ENCODE data around the gene CALML5.

DNA sequence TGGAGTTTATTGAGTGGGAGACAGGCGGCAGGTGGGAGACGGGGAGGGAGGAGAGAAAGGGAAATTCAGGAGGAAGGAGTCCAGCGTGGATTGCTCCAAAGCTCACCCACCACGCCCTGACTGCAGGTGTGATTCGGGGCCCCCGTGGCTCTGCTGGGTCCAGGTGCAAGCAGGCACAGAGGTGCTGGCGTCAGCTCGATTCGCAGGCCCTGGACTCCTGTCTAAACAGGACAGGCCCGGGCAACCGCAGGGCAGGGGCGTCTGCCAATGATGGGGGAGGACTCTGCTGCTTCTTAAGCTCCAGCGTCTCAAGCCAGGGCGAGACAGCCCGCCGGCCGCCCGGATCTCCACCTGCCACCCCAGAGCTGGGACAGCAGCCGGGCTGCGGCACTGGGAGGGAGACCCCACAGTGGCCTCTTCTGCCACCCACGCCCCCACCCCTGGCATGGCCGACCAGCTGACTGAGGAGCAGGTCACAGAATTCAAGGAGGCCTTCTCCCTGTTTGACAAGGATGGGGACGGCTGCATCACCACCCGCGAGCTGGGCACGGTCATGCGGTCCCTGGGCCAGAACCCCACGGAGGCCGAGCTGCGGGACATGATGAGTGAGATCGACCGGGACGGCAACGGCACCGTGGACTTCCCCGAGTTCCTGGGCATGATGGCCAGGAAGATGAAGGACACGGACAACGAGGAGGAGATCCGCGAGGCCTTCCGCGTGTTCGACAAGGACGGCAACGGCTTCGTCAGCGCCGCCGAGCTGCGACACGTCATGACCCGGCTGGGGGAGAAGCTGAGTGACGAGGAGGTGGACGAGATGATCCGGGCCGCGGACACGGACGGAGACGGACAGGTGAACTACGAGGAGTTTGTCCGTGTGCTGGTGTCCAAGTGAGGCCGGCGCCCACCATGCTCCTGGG is 25.5 kb upstream of the CALML5 start, which contains the start of gene CALML3:
- TF ChIP-seq, protein P1, sequence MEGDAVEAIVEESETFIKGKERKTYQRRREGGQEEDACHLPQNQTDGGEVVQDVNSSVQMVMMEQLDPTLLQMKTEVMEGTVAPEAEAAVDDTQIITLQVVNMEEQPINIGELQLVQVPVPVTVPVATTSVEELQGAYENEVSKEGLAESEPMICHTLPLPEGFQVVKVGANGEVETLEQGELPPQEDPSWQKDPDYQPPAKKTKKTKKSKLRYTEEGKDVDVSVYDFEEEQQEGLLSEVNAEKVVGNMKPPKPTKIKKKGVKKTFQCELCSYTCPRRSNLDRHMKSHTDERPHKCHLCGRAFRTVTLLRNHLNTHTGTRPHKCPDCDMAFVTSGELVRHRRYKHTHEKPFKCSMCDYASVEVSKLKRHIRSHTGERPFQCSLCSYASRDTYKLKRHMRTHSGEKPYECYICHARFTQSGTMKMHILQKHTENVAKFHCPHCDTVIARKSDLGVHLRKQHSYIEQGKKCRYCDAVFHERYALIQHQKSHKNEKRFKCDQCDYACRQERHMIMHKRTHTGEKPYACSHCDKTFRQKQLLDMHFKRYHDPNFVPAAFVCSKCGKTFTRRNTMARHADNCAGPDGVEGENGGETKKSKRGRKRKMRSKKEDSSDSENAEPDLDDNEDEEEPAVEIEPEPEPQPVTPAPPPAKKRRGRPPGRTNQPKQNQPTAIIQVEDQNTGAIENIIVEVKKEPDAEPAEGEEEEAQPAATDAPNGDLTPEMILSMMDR (IDR thresholded peaks at IDR 0.05; ENCODE audit: insufficient read depth, low read length), result no peak
- no peak for TF ChIP-seq GABPA (IDR thresholded peaks at IDR 0.05; ENCODE audit: low read depth)
- no peak for TF ChIP-seq POLR2AphosphoS5 (IDR thresholded peaks at IDR 0.05; ENCODE audit: low read depth)
- TF ChIP-seq, protein P2, sequence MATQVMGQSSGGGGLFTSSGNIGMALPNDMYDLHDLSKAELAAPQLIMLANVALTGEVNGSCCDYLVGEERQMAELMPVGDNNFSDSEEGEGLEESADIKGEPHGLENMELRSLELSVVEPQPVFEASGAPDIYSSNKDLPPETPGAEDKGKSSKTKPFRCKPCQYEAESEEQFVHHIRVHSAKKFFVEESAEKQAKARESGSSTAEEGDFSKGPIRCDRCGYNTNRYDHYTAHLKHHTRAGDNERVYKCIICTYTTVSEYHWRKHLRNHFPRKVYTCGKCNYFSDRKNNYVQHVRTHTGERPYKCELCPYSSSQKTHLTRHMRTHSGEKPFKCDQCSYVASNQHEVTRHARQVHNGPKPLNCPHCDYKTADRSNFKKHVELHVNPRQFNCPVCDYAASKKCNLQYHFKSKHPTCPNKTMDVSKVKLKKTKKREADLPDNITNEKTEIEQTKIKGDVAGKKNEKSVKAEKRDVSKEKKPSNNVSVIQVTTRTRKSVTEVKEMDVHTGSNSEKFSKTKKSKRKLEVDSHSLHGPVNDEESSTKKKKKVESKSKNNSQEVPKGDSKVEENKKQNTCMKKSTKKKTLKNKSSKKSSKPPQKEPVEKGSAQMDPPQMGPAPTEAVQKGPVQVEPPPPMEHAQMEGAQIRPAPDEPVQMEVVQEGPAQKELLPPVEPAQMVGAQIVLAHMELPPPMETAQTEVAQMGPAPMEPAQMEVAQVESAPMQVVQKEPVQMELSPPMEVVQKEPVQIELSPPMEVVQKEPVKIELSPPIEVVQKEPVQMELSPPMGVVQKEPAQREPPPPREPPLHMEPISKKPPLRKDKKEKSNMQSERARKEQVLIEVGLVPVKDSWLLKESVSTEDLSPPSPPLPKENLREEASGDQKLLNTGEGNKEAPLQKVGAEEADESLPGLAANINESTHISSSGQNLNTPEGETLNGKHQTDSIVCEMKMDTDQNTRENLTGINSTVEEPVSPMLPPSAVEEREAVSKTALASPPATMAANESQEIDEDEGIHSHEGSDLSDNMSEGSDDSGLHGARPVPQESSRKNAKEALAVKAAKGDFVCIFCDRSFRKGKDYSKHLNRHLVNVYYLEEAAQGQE (IDR thresholded peaks at IDR 0.05; ENCODE audit: insufficient replicate concordance, low read depth), result no peak
